PC-9 (cell line): ENCODE results near the gene SRM. TPM values are rescaled to one million over a fixed set of nuclear protein-coding genes. Genes with fewer than 3 reads are reported as not detected.

ENCODE experiments used
- BruUV-seq: library from RNA; stranded (reverse); fragments of 400-500 nt; replicated peaks from 2 replicates; lab custom pipeline; 2021; lab: Mats Ljungman, UMichigan
- CTCF ChIA-PET: fragments of 300-600 bp; sonication (Branson Sonifier 250); formaldehyde crosslinking; loops from one replicate; lab custom pipeline; 2022; ENCODE audit warnings: antibody characterized with exemption; lab: Charles Lee
- POLR2A ChIA-PET: fragments of 300-600 bp; sonication (Branson Sonifier 250); formaldehyde crosslinking; loops from one replicate; lab custom pipeline; 2022; ENCODE audit warnings: antibody characterized with exemption; ENCODE audit not compliant: unreplicated experiment; lab: Charles Lee
- DNase-seq, 2 experiments: peaks; one replicate each; pipeline versions ENCODE4 v3.0.0 to v3.0.0-alpha.2; 2015 to 2022; ENCODE audit warnings: mixed read lengths in 1 of 2
- H2AFZ ChIP-seq: fragments of 200-600 bp; sonication (generic); 2 replicates; pipeline ENCODE4 v1.8.1; 2017; ENCODE audit warnings: antibody characterized with exemption
- H3F3A ChIP-seq: fragments of 200-600 bp; sonication (generic); 2 replicates; pipeline ENCODE4 v1.8.1; 2017; ENCODE audit warnings: antibody characterized with exemption, mild to moderate bottlenecking, low read depth; ENCODE audit not compliant: insufficient read depth
- H3K27ac ChIP-seq: fragments of 200-600 bp; sonication (generic); 2 replicates; pipeline ENCODE4 v1.6.1; 2016; ENCODE audit warnings: mixed run types
- H3K27me3 ChIP-seq: fragments of 200-600 bp; sonication (generic); 2 replicates; pipeline ENCODE4 v1.6.1; 2016; ENCODE audit warnings: low read depth, mixed run types; ENCODE audit not compliant: insufficient read depth
- H3K36me3 ChIP-seq: fragments of 200-600 bp; sonication (generic); 2 replicates; pipeline ENCODE4 v1.6.1; 2016; ENCODE audit warnings: low read depth, mixed run types
- H3K4me1 ChIP-seq: fragments of 200-600 bp; sonication (generic); replicated peaks from 2 replicates; pipeline ENCODE4 v1.6.1; 2016; ENCODE audit warnings: mixed run types; ENCODE audit not compliant: insufficient read depth
- H3K4me2 ChIP-seq: fragments of 200-600 bp; sonication (generic); 2 replicates; pipeline ENCODE4 v1.6.1; 2017; ENCODE audit warnings: mixed run types
- H3K4me3 ChIP-seq: fragments of 200-600 bp; sonication (generic); 2 replicates; pipeline ENCODE4 v1.6.1; 2016; ENCODE audit warnings: mixed run types
- H3K79me2 ChIP-seq: fragments of 200-600 bp; sonication (generic); 2 replicates; pipeline ENCODE4 v1.6.1; 2017; ENCODE audit warnings: low read depth, mixed run types
- H3K9me2 ChIP-seq: fragments of 200-600 bp; sonication (generic); 2 replicates; pipeline ENCODE4 v1.8.1; 2017; ENCODE audit warnings: mild to moderate bottlenecking; ENCODE audit not compliant: insufficient read depth
- H3K9me3 ChIP-seq: fragments of 200-600 bp; sonication (generic); 2 replicates; pipeline ENCODE4 v1.8.1; 2016; ENCODE audit warnings: low read depth; ENCODE audit not compliant: insufficient read depth
- H4K20me1 ChIP-seq: fragments of 200-600 bp; sonication (generic); 2 replicates; pipeline ENCODE4 v1.8.1; 2017; ENCODE audit not compliant: insufficient read depth
- CTCF ChIP-seq: fragments of 200-600 bp; sonication (generic); conservative IDR thresholded peaks from 2 replicates; pipeline ENCODE4 v1.6.1; 2017; ENCODE audit warnings: mixed run types, antibody characterized with exemption, mild to moderate bottlenecking, moderate library complexity
- EZH2 ChIP-seq: fragments of 200-600 bp; sonication (generic); IDR thresholded peaks from 2 replicates; pipeline ENCODE4 v1.8.0; 2017; ENCODE audit warnings: antibody characterized with exemption, low read depth
- intact Hi-C: fragments of 100-400 bp; cut with micrococcal nuclease; formaldehyde crosslinking; loops from one replicate; pipeline ENCODE4 v1.10.0; 2022; ENCODE audit not compliant: unreplicated experiment
- total RNA-seq: library from RNA; stranded (reverse); gene quantifications from 2 replicates; pipeline ENCODE4 v1.2.3, GENCODE V29; 2021

SRM gene
- total RNA-seq, 1 experiment from 2014 or later = 50.3 TPM

- Histone ChIP-seq H3K9me3 (no peaks in the 10 kb centered on the region), H3K27me3 (no peaks in the 10 kb centered on the region), H3K4me3 (no peak overlapping the region), H3F3A (peaks cover 27% of the 10 kb centered on the region), H3K27ac (no peak overlapping the region), H4K20me1 (peaks cover 28% of the 10 kb centered on the region), H3K36me3 (peaks cover 23% of the 10 kb centered on the region; the same call in 1 of the 2 replicates), H3K9me2 (no peaks in the 10 kb centered on the region), H3K4me2 (no peak overlapping the region), H3K79me2 (no peaks in the 10 kb centered on the region), H2AFZ (no peak overlapping the region), H3K4me1 (no peaks in the 10 kb centered on the region)
- BruUV-seq = no TSS peak
- ChIA-PET POLR2A (no interaction called here), CTCF (no interaction called here)
- DNase-seq = no peak
- intact Hi-C loops = no loop called here
- no peak for TF ChIP-seq EZH2
- no peak for TF ChIP-seq CTCF
Observed at GRCh38 chr1:11024874-11025203, 35.0 kb downstream of the SRM start.

GRCh38 chr1:11024154-11024873 lies 35.5 kb downstream of the SRM start:
- Histone ChIP-seq H4K20me1 (peaks cover 33% of the 10 kb centered on the region), H2AFZ (no peak overlapping the region), H3K4me2 (no peak overlapping the region), H3F3A (peaks cover 25% of the 10 kb centered on the region), H3K9me3 (no peaks in the 10 kb centered on the region), H3K36me3 (peaks cover 23% of the 10 kb centered on the region; the same call in 1 of the 2 replicates), H3K27ac (no peak overlapping the region), H3K79me2 (no peaks in the 10 kb centered on the region), H3K9me2 (no peaks in the 10 kb centered on the region), H3K4me1 (no peaks in the 10 kb centered on the region), H3K4me3 (no peak overlapping the region), H3K27me3 (no peaks in the 10 kb centered on the region)
- POLR2A ChIA-PET = no interaction called here
- CTCF ChIA-PET = no interaction called here
- no peak for TF ChIP-seq EZH2
- TF ChIP-seq CTCF = no peak
- intact Hi-C loops = no loop called here
- DNase-seq = no peak
- no TSS peak for BruUV-seq

- Histone ChIP-seq H3K36me3 (peaks cover 33% of the 10 kb centered on the region; the same call in 1 of the 2 replicates), H3K9me3 (no peaks in the 10 kb centered on the region), H3K27me3 (no peaks in the 10 kb centered on the region), H3K4me3 (no peak overlapping the region), H3K4me2 (no peak overlapping the region), H3F3A (peaks cover 25% of the 10 kb centered on the region), H3K27ac (no peak overlapping the region), H3K79me2 (no peaks in the 10 kb centered on the region), H3K9me2 (no peaks in the 10 kb centered on the region), H4K20me1 (peaks cover 36% of the 10 kb centered on the region), H2AFZ (no peak overlapping the region), H3K4me1 (no peaks in the 10 kb centered on the region)
- TF ChIP-seq EZH2 (no peak), CTCF (no peak)
- ChIA-PET POLR2A (no interaction called here), CTCF (no interaction called here)
- no peak for DNase-seq
- intact Hi-C loops = no loop called here
- no TSS peak for BruUV-seq
Observed at GRCh38 chr1:11023201-11023600, 36.6 kb downstream of the SRM start.
